OCI-LY1 (cell line): ENCODE data around the gene CA5A.

Source experiments
- CTCF ChIP-seq: fragments of 200-600 bp; sonication (generic), shearing (Covaris generic); IDR thresholded peaks from 2 replicates; pipeline ENCODE4 v1.5.1; 2017; ENCODE audit warnings: mild to moderate bottlenecking, antibody characterized with exemption, low read length, moderate library complexity, mixed read lengths
- EZH2 ChIP-seq: fragments of 200-600 bp; sonication (generic), shearing (Covaris generic); IDR thresholded peaks from 2 replicates; pipeline ENCODE4 v1.8.0; 2017; ENCODE audit warnings: borderline replicate concordance, mixed run types, mild to moderate bottlenecking, antibody characterized with exemption, low read length, moderate library complexity, mixed read lengths

GRCh38 chr16:87921236-87921773, 15.0 kb downstream of the CA5A start:
- TF ChIP-seq EZH2 (no peak), CTCF (no peak)
